MCF 10A (cell line): ENCODE measurements around the gene MYH10. TPM values are rescaled to one million over a fixed set of nuclear protein-coding genes. Genes with fewer than 3 reads are reported as not detected.
A peak's percentile ranks its signal among the peaks of the same experiment; 100 is the strongest.

Experiments
- BruUV-seq: library from RNA; stranded (reverse); fragments of 400-500 nt; replicated peaks from 2 replicates; lab custom pipeline; 2021; lab: Mats Ljungman, UMichigan
- CTCF ChIA-PET: fragments of 300-600 bp; sonication (Branson Sonifier 250); formaldehyde crosslinking; extraction: SDS; loops from one replicate; lab custom pipeline; 2021; ENCODE audit warnings: antibody characterized with exemption, inconsistent platforms; lab: Yijun Ruan, JAX
- POLR2A ChIA-PET: fragments of 300-600, 350-650 bp; sonication (Branson Sonifier 250); formaldehyde crosslinking; extraction: SDS; loops from one replicate; lab custom pipeline; 2020; ENCODE audit warnings: antibody characterized with exemption, inconsistent platforms; lab: Yijun Ruan, JAX
- DNase-seq: peaks from one replicate; pipeline ENCODE4 v3.0.0-alpha.2; 2018; ENCODE audit not compliant: unreplicated experiment
- H3K27ac Mint-ChIP-seq: one replicate; pipeline ENCODE4 v1.8.0; 2022; ENCODE audit warnings: mild to moderate bottlenecking, low read depth, mixed read lengths; ENCODE audit not compliant: unreplicated experiment
- H3K27me3 Mint-ChIP-seq: one replicate; pipeline ENCODE4 v1.8.0; 2022; ENCODE audit warnings: mixed read lengths; ENCODE audit not compliant: insufficient read depth, unreplicated experiment
- H3K36me3 Mint-ChIP-seq: one replicate; pipeline ENCODE4 v1.8.0; 2022; ENCODE audit warnings: mild to moderate bottlenecking, moderate library complexity, mixed read lengths; ENCODE audit not compliant: insufficient read depth, unreplicated experiment
- H3K4me1 Mint-ChIP-seq: one replicate; pipeline ENCODE4 v1.8.0; 2022; ENCODE audit warnings: mixed read lengths; ENCODE audit not compliant: insufficient read depth, unreplicated experiment
- H3K4me3 Mint-ChIP-seq: one replicate; pipeline ENCODE4 v1.8.0; 2022; ENCODE audit warnings: mild to moderate bottlenecking, moderate library complexity, mixed read lengths; ENCODE audit not compliant: unreplicated experiment
- H3K9me3 Mint-ChIP-seq: one replicate; pipeline ENCODE4 v1.8.0; 2022; ENCODE audit warnings: mixed read lengths; ENCODE audit not compliant: unreplicated experiment
- CTCF ChIP-seq: fragments of 200-600 bp; IDR thresholded peaks from one replicate; pipeline ENCODE4 v1.8.0; 2022; ENCODE audit warnings: antibody characterized with exemption, mild to moderate bottlenecking; ENCODE audit not compliant: unreplicated experiment
- intact Hi-C: fragments of 100-400 bp; cut with micrococcal nuclease; formaldehyde crosslinking; loops from 2 replicates; pipeline ENCODE4 v1.14.1; 2022
- total RNA-seq: library from RNA; stranded (reverse); gene quantifications from 2 replicates; pipeline ENCODE4 v1.2.3, GENCODE V29; 2022

The MYH10 gene
- total RNA-seq, 1 experiment from 2014 or later: 43.0 TPM

GRCh38 chr17:8577868-8578267 lies 52.7 kb downstream of the MYH10 start:
- H3K4me3 Mint-ChIP-seq: no peak overlapping the region
- TF ChIP-seq CTCF: no peak
- H3K36me3 Mint-ChIP-seq: peaks cover 5% of the 10 kb centered on the region
- H3K4me1 Mint-ChIP-seq: peaks cover 10% of the 10 kb centered on the region
- no peaks in the 10 kb centered on the region for H3K9me3 Mint-ChIP-seq
- ChIA-PET CTCF (no interaction called here), POLR2A (no interaction called here)
- intact Hi-C loops: no loop called here
- no peaks in the 10 kb centered on the region for H3K27me3 Mint-ChIP-seq
- no peak overlapping the region for H3K27ac Mint-ChIP-seq
- no TSS peak for BruUV-seq
- DNase-seq: no peak

DNA sequence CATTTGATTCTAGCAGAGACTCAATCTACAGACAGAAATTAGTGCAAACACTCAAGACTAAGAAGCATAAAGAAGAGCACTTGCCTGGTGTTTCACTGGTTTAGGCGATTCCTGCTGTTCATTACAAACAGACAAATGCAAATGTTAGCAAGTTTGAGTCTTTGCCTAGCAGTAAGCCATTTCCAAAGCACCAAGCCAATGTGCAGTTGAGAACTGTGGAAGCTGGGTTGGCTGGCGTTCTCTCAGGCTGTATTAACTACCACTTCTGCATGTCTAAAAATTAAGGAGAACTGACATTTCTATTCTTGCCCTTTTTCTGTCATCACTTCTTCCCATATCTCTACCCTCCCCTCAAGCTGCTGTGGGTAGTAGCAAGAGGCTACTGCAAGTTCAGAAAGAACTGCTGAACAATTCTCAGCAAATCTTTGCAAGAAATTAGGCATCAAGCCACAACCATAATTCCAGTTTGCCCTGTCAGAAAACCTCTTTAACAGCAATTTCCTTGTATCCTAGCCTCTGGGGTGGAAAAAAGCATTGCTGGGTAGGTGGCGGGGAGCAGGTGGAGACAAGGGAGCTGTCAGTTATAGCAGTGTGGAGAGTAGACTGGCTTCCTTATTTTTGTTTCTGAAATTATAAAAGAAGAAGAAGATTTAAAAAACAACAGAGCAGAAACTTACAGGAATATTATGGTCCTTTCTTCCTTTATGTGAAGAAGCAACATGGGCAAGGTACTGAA lies 53.8 kb downstream of the MYH10 start:
- POLR2A ChIA-PET: interaction anchor here (1.0 to 1.6 kb wide), 2 partner anchors 15 to 37 kb away, joined by 3 read pairs; no protein-coding TSS in a partner anchor
- H3K27me3 Mint-ChIP-seq: no peaks in the 10 kb centered on the region
- no peaks in the 10 kb centered on the region for H3K9me3 Mint-ChIP-seq
- no peak for TF ChIP-seq CTCF
- CTCF ChIA-PET: interaction anchor here (0.6 kb wide), 1 partner anchor 1490 kb away, joined by 3 read pairs; no protein-coding TSS in a partner anchor
- H3K27ac Mint-ChIP-seq: no peak overlapping the region
- DNase-seq: no peak
- H3K4me3 Mint-ChIP-seq: no peak overlapping the region
- intact Hi-C loops: no loop called here
- peaks cover 10% of the 10 kb centered on the region for H3K4me1 Mint-ChIP-seq
- H3K36me3 Mint-ChIP-seq: peaks cover 5% of the 10 kb centered on the region
- no TSS peak for BruUV-seq

GRCh38 chr17:8574687-8575086 lies 55.8 kb downstream of the MYH10 start:
- POLR2A ChIA-PET: no interaction called here
- no peak for TF ChIP-seq CTCF
- intact Hi-C loops: no loop called here

GRCh38 chr17:8572764-8573163 lies 57.8 kb downstream of the MYH10 start:
- peak; percentile 8 for DNase-seq
- peak; percentile 15 for TF ChIP-seq CTCF
- no TSS peak for BruUV-seq
- H3K27ac Mint-ChIP-seq: no peak overlapping the region
- peaks cover 22% of the 10 kb centered on the region for H3K36me3 Mint-ChIP-seq
- POLR2A ChIA-PET: no interaction called here
- intact Hi-C loops: loop anchor here (2.0 kb wide), 2 partner anchors 174 to 212 kb away; no protein-coding TSS in a partner anchor
- CTCF ChIA-PET: interaction anchor here (0.5 to 1.7 kb wide), 3 partner anchors 43 to 388 kb away, joined by 3 to 8 read pairs (median 4); no protein-coding TSS in a partner anchor
- no peak overlapping the region for H3K4me3 Mint-ChIP-seq
- H3K27me3 Mint-ChIP-seq: no peaks in the 10 kb centered on the region
- H3K4me1 Mint-ChIP-seq: no peaks in the 10 kb centered on the region
- no peaks in the 10 kb centered on the region for H3K9me3 Mint-ChIP-seq

More at GRCh38 chr17:8574687-8575086, 55.8 kb downstream of the MYH10 start:
- H3K4me3 Mint-ChIP-seq: no peak overlapping the region
- no peaks in the 10 kb centered on the region for H3K27me3 Mint-ChIP-seq
- CTCF ChIA-PET: interaction anchor here (0.5 to 1.1 kb wide), 3 partner anchors 173 to 320 kb away, joined by 3 to 4 read pairs (median 4); no protein-coding TSS in a partner anchor
- peaks cover 5% of the 10 kb centered on the region for H3K36me3 Mint-ChIP-seq
- H3K9me3 Mint-ChIP-seq: no peaks in the 10 kb centered on the region
- no peaks in the 10 kb centered on the region for H3K4me1 Mint-ChIP-seq
- H3K27ac Mint-ChIP-seq: no peak overlapping the region
- DNase-seq: no peak
- no TSS peak for BruUV-seq
